Amniotic epithelial cell (primary cell): ENCODE results near the gene PGAM4.
"Not testable (repeated sequence)": the region's sequence is repeated elsewhere in the genome, so short reads cannot be mapped to it uniquely, and the experiment has no call there.

ENCODE experiments used
- DNase-seq: peaks from one replicate; pipeline ENCODE4 v3.0.0-alpha.2; 2010; ENCODE audit warnings: low read depth

Gene PGAM4

GRCh38 chrX:77925764-77926163 is 43.7 kb downstream of the PGAM4 start:
- no peak for DNase-seq

- peak; percentile 17 for DNase-seq
Measured at GRCh38 chrX:77924320-77924859, 45.0 kb downstream of the PGAM4 start.

- DNase-seq: no peak
Measured at GRCh38 chrX:77922787-77923186, 46.7 kb downstream of the PGAM4 start.

DNA sequence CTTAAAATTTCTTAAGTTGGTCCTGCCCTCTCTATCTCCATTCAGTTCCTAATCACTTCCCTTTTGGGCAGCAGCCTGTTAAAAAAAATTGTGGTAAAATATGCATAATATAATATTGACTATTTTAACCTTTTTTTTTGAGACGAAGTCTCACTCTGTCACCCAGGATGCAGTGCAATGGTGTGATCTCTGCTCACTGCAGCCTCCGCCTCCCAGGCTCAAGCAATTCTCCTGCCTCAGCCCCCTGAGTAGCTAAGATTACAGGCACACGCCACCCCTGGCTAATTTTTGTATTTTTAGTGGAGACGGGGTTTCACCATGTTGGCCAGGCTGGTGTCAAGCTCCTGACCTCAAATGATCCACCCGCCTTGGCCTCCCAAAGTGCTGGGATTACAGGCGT is 50.1 kb downstream of the PGAM4 start:
- DNase-seq: not testable (repeated sequence)

- peak; percentile 69 for DNase-seq
Measured at GRCh38 chrX:77918568-77918967, 50.9 kb downstream of the PGAM4 start.
